HL-60 (cell line): ENCODE measurements around the gene GPC5.

Experiments
- DNase-seq, 2 experiments: peaks; one replicate each; pipeline ENCODE4 v3.0.0-alpha.2; 2010 to 2020; ENCODE audit warnings: low read depth in 1 of 2, low spot score in 1 of 2
- H3K27ac ChIP-seq: fragments of 250-450 bp; sonication (Bioruptor Pico); replicated peaks from 2 replicates; pipeline ENCODE4 v1.5.1; 2020; ENCODE audit warnings: mild to moderate bottlenecking, moderate library complexity
- H3K27me3 ChIP-seq: fragments of 250-450 bp; sonication (Bioruptor Pico); 2 replicates; pipeline ENCODE4 v1.5.1; 2021; ENCODE audit warnings: mild to moderate bottlenecking, moderate library complexity; ENCODE audit not compliant: insufficient read depth, poor library complexity, severe bottlenecking
- H3K4me3 ChIP-seq: replicated peaks from 2 replicates; pipeline ENCODE4 v1.5.1; 2011; ENCODE audit warnings: mild to moderate bottlenecking, control low read depth, low read length; ENCODE audit not compliant: insufficient read depth
- GABPA ChIP-seq: IDR thresholded peaks from 2 replicates; pipeline ENCODE4 v1.6.1; 2012; ENCODE audit warnings: low read depth
- POLR2AphosphoS5 ChIP-seq: IDR thresholded peaks from 2 replicates; pipeline ENCODE4 v1.6.1; 2012; ENCODE audit warnings: low read depth
- REST ChIP-seq: IDR thresholded peaks from 2 replicates; pipeline ENCODE4 v1.6.1; 2012; ENCODE audit warnings: low read depth; ENCODE audit not compliant: insufficient replicate concordance
- SPI1 ChIP-seq: IDR thresholded peaks from 2 replicates; pipeline ENCODE4 v1.6.1; 2012; ENCODE audit warnings: low read depth, mild to moderate bottlenecking, borderline replicate concordance
- TF ChIP-seq, protein P1 (sequence below): IDR thresholded peaks from one replicate; pipeline ENCODE4 v1.5.1; 2011; ENCODE audit warnings: low read length, control low read depth, inconsistent platforms; ENCODE audit not compliant: insufficient read depth

Gene GPC5

DNA sequence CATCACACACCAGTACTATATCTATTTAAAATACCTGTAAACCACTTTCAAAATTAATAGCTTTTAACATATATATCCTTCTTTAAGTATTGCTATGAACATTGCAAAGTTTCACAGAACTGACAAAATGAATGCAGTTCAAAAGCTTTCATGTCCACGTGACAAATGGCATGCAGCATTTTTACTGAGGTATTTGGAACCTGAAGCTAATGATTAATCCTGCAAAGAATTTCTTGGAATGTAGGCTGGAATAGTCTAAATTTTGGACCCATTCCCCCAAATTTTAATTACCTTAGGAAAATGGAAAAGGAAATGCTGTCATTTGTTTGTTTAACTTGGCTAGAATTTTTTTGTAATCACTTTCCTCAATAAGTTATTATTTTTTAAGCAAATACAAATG, 1404.4 kb downstream of the GPC5 start:
- TF ChIP-seq REST = no peak
- no peak for TF ChIP-seq POLR2AphosphoS5
- TF ChIP-seq, protein P1, sequence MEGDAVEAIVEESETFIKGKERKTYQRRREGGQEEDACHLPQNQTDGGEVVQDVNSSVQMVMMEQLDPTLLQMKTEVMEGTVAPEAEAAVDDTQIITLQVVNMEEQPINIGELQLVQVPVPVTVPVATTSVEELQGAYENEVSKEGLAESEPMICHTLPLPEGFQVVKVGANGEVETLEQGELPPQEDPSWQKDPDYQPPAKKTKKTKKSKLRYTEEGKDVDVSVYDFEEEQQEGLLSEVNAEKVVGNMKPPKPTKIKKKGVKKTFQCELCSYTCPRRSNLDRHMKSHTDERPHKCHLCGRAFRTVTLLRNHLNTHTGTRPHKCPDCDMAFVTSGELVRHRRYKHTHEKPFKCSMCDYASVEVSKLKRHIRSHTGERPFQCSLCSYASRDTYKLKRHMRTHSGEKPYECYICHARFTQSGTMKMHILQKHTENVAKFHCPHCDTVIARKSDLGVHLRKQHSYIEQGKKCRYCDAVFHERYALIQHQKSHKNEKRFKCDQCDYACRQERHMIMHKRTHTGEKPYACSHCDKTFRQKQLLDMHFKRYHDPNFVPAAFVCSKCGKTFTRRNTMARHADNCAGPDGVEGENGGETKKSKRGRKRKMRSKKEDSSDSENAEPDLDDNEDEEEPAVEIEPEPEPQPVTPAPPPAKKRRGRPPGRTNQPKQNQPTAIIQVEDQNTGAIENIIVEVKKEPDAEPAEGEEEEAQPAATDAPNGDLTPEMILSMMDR = no peak
- TF ChIP-seq GABPA = no peak
- no peak for DNase-seq
- Histone ChIP-seq H3K27ac (no peak overlapping the region), H3K4me3 (no peak overlapping the region), H3K27me3 (peaks cover 3% of the 10 kb centered on the region)

DNA sequence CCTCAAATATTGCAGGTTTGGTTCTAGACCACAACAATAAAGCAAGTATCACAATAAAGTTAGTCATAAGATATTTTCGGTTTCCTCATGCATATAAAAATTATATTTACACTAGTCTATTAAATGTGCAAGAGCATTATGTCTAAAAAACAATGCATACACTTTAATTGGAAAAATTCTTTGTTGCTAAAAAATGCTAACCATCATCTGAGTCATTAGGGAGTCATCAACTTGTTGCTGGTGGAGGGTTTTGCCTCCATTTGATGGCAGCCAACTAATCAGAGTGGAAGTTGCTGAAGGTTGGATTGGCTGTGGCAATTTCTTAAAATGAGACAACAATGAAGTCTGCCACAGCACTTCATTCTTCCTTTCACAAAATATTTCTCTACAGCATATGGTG, 1405.9 kb downstream of the GPC5 start:
- H3K27me3 ChIP-seq = peaks cover 3% of the 10 kb centered on the region
- no peak overlapping the region for H3K27ac ChIP-seq
- H3K4me3 ChIP-seq = no peak overlapping the region
- no peak for TF ChIP-seq REST
- no peak for TF ChIP-seq POLR2AphosphoS5
- TF ChIP-seq SPI1 = no peak
- TF ChIP-seq, protein P1 = no peak
- TF ChIP-seq GABPA = no peak
- no peak for DNase-seq

- no peak overlapping the region for H3K4me3 ChIP-seq
- TF ChIP-seq SPI1 = no peak
- no peak for TF ChIP-seq REST
- TF ChIP-seq, protein P1 = no peak
- peaks cover 3% of the 10 kb centered on the region for H3K27me3 ChIP-seq
- H3K27ac ChIP-seq = no peak overlapping the region
- DNase-seq = no peak
Observed at GRCh38 chr13:92804926-92805325, 1406.5 kb downstream of the GPC5 start.
